ENCODE data around the gene ATP8B3.

The ATP8B3 gene

DNA sequence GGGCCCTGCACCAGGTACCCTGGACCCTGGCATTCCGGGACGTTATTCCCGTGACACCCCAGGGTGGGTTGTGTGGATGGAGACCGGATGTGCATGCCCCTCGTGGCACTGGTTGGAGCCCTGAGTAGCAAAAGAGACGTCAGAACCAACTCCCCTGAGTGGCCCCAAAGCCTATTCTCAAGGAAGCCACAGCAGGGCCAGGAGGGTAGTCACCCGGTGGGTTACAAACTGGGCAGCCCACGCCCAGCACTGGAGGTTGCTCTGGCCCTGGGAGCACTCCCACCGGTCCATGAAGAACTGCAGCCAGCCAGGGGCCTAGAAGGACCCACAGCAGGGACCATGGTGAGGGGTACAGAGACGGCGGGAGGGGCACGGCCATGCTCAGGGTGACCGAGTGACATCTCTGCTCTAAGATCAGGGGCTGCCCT is 43.8 kb upstream of the ATP8B3 start:
- H2AFZ ChIP-seq (ENCODE audit: low read depth, low read length): no peak overlapping the region
- no peak overlapping the region for H3K4me3 ChIP-seq (ENCODE audit: low read depth in 1 of 2, low read length in 2 of 2)
- H3K27ac ChIP-seq (ENCODE audit: low read length): no peak overlapping the region
- no peaks in the 10 kb centered on the region for H3K27me3 ChIP-seq (ENCODE audit: insufficient read depth, low read length, poor library complexity)
- peaks cover 8% of the 10 kb centered on the region for H3K36me3 ChIP-seq (ENCODE audit: insufficient read depth, low read length)
- H3K4me2 ChIP-seq (ENCODE audit: insufficient read depth, low read length): no peak overlapping the region; the same call in 1 of the 2 replicates
- H4K20me1 ChIP-seq (ENCODE audit: insufficient read depth, low read length): peaks cover 90% of the 10 kb centered on the region
- peaks cover 81% of the 10 kb centered on the region for H3K79me2 ChIP-seq (ENCODE audit: insufficient read depth, low read length)
- H3K9ac ChIP-seq (ENCODE audit: low read depth, low read length): no peak overlapping the region
- no peak for TF ChIP-seq EZH2 (IDR thresholded peaks at IDR 0.05; ENCODE audit: borderline replicate concordance, low read depth, low read length, severe bottlenecking)
- TF ChIP-seq, protein P1, sequence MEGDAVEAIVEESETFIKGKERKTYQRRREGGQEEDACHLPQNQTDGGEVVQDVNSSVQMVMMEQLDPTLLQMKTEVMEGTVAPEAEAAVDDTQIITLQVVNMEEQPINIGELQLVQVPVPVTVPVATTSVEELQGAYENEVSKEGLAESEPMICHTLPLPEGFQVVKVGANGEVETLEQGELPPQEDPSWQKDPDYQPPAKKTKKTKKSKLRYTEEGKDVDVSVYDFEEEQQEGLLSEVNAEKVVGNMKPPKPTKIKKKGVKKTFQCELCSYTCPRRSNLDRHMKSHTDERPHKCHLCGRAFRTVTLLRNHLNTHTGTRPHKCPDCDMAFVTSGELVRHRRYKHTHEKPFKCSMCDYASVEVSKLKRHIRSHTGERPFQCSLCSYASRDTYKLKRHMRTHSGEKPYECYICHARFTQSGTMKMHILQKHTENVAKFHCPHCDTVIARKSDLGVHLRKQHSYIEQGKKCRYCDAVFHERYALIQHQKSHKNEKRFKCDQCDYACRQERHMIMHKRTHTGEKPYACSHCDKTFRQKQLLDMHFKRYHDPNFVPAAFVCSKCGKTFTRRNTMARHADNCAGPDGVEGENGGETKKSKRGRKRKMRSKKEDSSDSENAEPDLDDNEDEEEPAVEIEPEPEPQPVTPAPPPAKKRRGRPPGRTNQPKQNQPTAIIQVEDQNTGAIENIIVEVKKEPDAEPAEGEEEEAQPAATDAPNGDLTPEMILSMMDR (IDR thresholded peaks at IDR 0.05; ENCODE audit: borderline replicate concordance, extremely low read depth, low read length, poor library complexity, severe bottlenecking): no peak
- peaks cover 34% of the 10 kb centered on the region for H3K4me1 ChIP-seq (ENCODE audit: insufficient read depth, low read length)
- ATAC-seq (ENCODE audit: insufficient read depth, low read depth): no peak
- DNase-seq: no peak
- no peaks in the 10 kb centered on the region for H3K9me3 ChIP-seq (ENCODE audit: insufficient read depth, low read length, severe bottlenecking)

DNA sequence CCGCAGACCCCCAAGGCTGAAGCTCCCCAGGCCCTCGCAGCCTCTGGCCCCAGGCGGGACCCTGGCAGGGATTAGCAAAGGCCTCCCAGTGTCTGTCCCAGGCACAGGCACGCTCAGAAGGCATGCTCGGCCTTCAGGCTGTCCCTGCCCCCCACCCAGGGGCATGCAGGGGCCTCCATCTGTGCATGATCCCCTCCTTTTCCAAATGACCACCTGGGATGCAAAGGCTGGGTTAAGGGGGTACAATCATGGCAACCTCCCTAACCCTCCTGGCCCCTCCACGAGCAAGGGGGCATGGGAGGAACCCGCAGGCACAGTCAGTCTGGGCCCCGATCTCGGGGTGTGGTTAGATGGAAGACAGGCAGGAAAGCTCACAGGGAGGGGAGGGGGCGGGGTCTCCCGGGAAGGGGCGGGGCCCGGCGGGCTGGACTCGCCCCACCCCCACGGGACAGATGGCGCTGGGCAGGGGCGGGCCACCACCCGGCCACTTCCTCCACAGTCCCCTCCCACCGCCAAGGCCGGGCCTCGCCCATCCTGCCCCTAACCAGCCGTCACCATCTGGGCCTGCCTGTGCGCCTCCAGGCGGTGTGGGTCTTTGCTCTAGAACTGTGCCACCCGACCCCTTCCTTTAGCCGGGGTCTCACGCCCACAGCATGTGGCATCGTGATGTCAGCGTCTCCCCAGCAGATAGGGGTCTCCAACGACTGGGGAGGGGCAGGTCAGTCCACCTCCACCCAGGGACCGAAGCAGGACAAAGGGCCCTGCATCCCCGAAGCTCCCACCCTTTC is 43.2 kb upstream of the ATP8B3 start:
- Histone ChIP-seq H3K4me2 (ENCODE audit: insufficient read depth, low read length) (no peak overlapping the region), H3K79me2 (ENCODE audit: insufficient read depth, low read length) (peaks cover 77% of the 10 kb centered on the region), H3K27ac (ENCODE audit: low read length) (no peak overlapping the region; the same call in 1 of the 2 replicates), H4K20me1 (ENCODE audit: insufficient read depth, low read length) (peaks cover 86% of the 10 kb centered on the region), H3K36me3 (ENCODE audit: insufficient read depth, low read length) (peaks cover 8% of the 10 kb centered on the region), H3K9me3 (ENCODE audit: insufficient read depth, low read length, severe bottlenecking) (no peaks in the 10 kb centered on the region), H3K9ac (ENCODE audit: low read depth, low read length) (no peak overlapping the region), H3K27me3 (ENCODE audit: insufficient read depth, low read length, poor library complexity) (no peaks in the 10 kb centered on the region), H3K4me3 (ENCODE audit: low read depth in 1 of 2, low read length in 2 of 2) (no peak overlapping the region), H2AFZ (ENCODE audit: low read depth, low read length) (no peak overlapping the region), H3K4me1 (ENCODE audit: insufficient read depth, low read length) (peaks cover 33% of the 10 kb centered on the region)
- TF ChIP-seq, protein P1 (IDR thresholded peaks at IDR 0.05; ENCODE audit: borderline replicate concordance, extremely low read depth, low read length, poor library complexity, severe bottlenecking): no peak
- TF ChIP-seq EZH2 (IDR thresholded peaks at IDR 0.05; ENCODE audit: borderline replicate concordance, low read depth, low read length, severe bottlenecking): no peak
- peak; percentile 62 for DNase-seq
- ATAC-seq (ENCODE audit: insufficient read depth, low read depth): peak; percentile 43; the same call in 2 of the 3 replicates

DNA sequence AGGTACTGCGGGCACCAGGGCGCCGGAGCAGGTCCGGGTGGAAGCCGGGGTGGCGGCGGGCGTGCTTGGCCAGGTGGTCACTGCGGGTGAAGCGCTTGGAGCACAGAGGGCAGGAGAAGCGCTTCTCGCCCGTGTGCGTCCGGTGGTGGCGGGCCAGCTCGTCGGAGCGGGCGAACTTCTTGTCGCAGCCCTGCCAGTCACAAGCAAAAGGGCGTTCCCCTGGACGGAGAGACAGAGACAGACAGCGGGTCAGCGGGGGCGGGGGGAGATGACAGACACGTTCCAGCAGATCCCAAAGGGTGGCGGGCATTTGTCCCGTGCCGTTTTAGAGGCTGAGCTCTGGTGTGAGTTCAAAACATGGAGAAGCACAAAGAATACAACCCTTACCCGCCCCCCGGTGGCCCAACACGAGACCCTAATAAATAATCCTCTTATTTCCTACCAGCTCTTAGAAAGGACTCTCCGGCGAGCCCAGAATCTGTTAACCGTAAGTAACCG is 42.5 kb upstream of the ATP8B3 start:
- peaks cover 71% of the 10 kb centered on the region for H3K79me2 ChIP-seq (ENCODE audit: insufficient read depth, low read length)

More for the DNA sequence above, 42.5 kb upstream of the ATP8B3 start:
- no peaks in the 10 kb centered on the region for H3K27me3 ChIP-seq (ENCODE audit: insufficient read depth, low read length, poor library complexity)
- H3K4me3 ChIP-seq (ENCODE audit: low read depth in 1 of 2, low read length in 2 of 2): no peak overlapping the region
- H3K9ac ChIP-seq (ENCODE audit: low read depth, low read length): no peak overlapping the region
- no peak overlapping the region for H2AFZ ChIP-seq (ENCODE audit: low read depth, low read length)
- ATAC-seq (ENCODE audit: insufficient read depth, low read depth) (no peak), DNase-seq (no peak)
- H4K20me1 ChIP-seq (ENCODE audit: insufficient read depth, low read length): peaks cover 82% of the 10 kb centered on the region
- no peak overlapping the region for H3K4me2 ChIP-seq (ENCODE audit: insufficient read depth, low read length)
- peaks cover 8% of the 10 kb centered on the region for H3K36me3 ChIP-seq (ENCODE audit: insufficient read depth, low read length)
- TF ChIP-seq, protein P1 (IDR thresholded peaks at IDR 0.05; ENCODE audit: borderline replicate concordance, extremely low read depth, low read length, poor library complexity, severe bottlenecking): no peak
- no peak for TF ChIP-seq EZH2 (IDR thresholded peaks at IDR 0.05; ENCODE audit: borderline replicate concordance, low read depth, low read length, severe bottlenecking)
- no peak overlapping the region for H3K27ac ChIP-seq (ENCODE audit: low read length)
- no peaks in the 10 kb centered on the region for H3K9me3 ChIP-seq (ENCODE audit: insufficient read depth, low read length, severe bottlenecking)
- H3K4me1 ChIP-seq (ENCODE audit: insufficient read depth, low read length): peaks cover 29% of the 10 kb centered on the region

Measured in DND-41 (cell line).